ENCODE data around the gene RASAL2.

GRCh38 chr1:178121883-178122282 lies 28.0 kb downstream of the RASAL2 start:
- TF ChIP-seq EZH2 (IDR thresholded peaks at IDR 0.05; ENCODE audit: borderline replicate concordance, low read length) = no peak
- no peak for TF ChIP-seq CTCF (conservative IDR thresholded peaks at IDR 0.05 in 1 of 2, IDR thresholded peaks at IDR 0.05 in 1 of 2; ENCODE audit: extremely low read depth in 1 of 2, insufficient read depth in 1 of 2, low read depth in 1 of 2, low read length in 2 of 2)

Measured in mammary epithelial cell (primary cell).